NCI-H2196 (cell line): ENCODE data around the gene TTC27.

Experiments used
- DNase-seq: peaks from one replicate; lab custom pipeline; 2025; ENCODE audit not compliant: unreplicated experiment; lab: John Stamatoyannopoulos, UW

TTC27 gene

DNA sequence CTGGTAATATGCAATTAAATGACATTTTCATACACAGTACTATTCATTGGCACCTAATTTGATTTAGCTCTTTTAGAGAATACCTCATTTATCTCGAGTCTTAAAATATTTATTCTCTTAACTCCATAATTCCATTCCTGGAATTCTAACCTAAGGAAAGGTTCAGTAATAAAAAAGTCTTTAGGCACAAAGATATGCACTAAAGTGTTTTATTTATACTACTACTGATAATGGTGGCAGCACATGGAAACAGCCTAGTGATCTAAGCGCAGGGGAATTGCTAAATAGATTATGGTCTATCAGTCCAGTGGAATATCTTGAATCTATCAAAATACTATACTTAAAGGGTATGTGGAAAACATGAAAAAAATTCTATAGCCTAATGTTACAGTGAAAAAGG lies 176.4 kb downstream of the TTC27 start:
- DNase-seq = no peak

DNA sequence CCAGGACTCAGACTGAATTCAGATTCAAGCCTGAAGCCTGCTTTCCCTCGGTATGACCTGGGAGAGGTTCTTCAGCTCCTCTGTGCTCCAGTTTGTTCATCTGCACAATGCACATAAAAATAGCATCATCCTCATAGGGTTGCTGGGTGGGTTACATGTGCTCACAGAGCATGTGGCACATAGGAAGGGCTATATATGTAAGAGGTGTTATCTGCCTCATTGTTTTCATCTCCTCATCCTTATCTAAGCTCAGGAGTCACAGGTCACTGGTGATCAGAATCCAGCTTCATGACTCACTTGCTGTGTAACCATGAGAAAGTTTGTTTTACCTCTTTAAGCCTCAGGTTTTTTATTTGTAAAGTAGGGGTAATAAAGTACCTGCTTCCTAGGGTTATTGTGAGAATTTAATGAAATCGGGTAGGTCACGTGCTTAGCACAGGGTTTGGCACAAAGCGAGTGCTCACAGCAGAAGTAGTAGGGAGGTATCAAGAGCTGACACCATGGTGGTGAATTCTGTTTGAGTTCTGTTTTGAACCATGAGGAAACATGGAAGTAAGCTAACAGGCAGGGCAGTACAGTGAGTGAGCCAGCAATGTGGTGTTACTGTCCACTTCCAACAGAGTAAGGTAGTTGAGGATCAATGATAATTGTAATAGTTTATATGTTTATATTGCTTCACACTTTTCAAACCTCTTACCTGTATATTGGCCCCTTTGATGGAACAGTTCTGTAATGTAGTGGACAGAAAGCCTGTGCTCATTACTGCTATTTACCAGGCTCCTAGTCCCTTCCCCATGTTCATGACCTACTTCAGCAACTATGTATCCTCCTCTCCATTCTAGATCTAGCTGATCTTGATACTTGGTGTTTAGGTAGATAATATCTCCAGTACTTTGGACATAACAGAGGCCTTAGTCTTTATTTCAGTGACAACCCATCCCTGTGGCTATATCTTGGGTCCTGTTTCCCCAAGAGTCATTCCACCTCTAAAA lies 177.6 kb downstream of the TTC27 start:
- no peak for DNase-seq

DNA sequence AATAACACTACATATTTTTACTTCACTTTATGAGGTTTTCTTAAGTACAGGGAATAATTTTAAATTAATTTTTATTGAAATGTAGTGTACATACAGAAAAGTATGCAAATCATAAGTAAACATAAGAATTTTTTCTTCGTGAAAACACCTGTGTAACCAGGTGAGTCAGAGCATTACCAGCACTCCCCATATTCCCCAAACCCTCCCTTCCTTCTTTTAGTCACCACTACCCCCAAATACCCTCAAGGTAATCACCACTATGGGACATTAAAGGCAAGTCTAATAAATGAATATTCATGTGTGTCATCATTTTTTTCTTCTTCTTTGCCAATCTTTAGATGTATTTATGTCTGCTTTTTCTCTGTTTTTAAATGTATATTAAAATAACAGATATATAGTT lies 179.0 kb downstream of the TTC27 start:
- no peak for DNase-seq

DNA sequence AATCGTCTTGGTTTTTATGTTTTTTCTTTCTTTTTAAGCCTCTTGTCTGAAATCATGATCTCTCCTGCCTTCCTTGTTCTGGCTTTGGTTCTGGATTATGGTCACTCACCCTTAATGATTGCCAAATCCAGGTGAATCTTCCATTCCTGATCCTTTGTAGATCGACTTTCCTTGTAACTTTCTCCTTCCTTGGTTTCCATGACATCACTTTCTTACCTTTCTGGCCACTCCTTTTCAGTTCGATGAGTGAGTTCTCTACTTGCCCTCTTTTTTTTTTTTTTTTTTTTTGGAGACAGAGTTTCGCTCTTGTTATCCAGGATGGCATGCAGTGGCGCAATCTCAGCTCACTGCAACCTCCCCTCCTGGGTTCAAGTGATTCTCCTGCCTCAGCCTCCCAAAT lies 179.8 kb downstream of the TTC27 start:
- no peak for DNase-seq

DNA sequence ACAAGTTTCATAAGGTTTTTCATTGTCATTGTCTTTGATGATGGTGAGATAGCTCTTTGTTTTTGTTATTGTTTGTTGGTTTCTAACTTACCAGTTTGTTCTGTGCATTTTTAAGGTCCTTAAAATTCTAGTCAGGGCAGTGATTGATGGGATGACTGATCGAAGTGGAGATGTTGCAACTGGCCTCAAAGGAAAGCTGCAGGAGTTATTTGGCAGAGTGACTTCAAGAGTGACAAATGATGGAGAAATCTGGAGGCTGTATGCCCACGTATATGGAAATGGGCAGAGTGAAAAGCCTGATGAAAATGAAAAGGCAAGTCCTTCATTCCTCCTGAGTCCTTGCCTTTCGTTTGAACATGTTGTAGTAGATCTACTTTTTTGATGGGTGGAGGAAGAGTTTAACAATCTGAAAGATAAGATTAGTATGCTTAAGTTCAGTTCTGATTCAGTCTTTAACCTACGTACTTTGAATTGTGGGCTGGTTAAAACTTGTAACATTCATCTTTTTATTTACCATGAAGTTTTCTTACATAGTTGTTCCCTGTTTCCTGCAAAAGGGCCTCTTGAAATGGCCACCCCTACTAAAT lies 183.2 kb downstream of the TTC27 start:
- no peak for DNase-seq

DNA sequence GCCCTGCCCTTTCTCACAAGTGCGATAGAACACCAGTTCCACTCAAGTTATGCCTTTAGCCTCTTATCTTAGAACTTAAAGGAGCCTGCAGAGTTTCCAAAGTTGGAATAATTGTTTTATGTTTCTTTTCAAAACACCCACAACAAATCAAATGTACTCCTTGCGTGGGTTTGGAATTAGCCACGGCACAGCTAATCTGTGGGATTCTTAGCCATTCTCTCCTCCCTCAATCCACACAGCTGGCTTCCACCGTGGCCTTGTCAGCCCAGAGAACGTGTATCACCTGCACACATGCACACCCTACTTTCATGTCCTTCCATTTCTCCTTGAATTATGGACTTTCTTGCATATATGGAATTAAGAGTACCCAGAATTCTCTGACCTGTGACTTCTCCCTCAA lies 183.8 kb downstream of the TTC27 start:
- no peak for DNase-seq

DNA sequence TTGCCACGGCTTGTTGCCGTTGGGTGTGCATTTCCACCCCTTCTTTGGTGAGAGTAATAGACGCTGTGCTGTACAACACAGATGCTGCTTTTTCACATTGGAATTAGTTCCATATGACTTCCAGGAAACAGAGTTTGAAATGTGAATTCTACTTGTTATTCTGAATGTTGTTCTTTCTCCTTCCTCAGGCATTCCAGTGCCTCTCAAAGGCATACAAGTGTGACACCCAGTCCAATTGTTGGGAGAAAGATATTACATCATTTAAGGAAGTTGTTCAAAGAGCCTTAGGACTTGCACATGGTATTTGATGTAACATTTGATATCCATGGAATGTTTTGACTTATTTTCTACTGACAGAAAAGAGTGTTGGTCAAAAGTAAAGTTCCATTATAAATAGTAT lies 184.5 kb downstream of the TTC27 start:
- DNase-seq = no peak

DNA sequence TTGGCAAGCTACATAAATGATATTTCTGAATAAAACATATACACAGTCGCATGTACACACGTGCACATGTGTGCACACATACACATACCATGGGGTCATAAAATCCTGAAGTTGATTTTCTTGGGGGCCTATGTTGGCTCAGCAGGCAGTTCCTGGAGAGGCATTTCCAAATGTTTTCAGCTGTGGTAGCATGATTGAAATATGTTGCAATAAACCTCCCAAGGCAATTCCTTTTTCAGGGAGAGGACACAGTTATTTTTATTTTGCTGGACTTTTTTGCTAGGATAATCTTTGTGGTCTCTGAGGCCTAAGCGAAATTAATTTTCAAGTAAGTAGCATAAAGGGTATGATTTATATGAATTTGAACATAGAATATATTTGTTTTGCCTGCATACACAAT lies 192.2 kb downstream of the TTC27 start:
- no peak for DNase-seq

DNA sequence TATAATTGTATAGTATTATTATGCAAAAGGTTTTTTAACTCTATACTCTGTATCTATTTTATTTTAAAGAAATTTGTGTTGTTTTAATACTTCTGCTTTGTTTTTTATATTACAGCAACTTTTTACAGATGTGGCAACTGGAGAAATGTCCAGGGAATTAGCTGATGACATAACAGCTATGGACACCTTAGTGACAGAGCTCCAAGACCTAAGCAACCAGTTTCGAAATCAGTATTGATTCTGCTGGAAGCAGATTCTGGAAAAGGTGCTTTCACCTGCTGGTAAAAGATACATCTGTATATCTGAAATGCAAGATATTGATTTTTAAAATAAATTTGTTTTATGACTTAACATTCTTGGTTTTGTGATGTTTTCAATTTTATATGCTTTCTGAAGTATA lies 192.9 kb downstream of the TTC27 start:
- no peak for DNase-seq

DNA sequence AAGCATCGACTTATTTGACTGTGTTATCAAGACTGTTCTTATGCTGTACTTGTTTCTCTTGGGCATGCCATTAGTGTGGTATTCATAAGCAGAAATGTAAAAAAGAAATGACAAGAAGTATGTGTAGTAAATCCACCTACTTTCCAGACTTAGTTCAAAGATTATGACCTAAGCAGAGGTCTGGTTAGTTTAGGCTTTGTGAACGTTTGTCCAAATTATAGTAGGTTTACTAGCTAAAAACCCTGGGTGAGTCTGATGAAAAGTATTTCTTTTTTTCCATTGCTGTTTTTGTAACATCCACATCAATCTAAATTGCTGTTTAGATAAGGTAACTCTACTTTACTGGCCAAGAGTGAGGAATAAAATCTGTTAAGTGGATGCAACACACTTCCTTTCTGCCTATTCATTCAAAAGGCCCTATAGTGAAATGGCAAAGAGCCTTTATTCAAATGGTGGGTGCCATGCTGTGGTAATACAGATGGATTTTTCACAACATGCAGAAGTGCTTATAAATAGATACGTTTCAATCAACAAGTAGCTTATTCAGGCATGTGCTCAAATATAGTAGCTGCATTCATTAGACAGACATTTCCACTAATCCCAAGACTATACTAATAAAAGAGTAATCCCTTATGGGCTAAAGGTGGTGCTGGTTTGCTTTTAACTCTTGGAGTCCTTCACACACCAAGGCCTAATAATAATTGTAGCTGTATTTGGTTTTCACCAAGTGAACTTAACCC lies 196.4 kb downstream of the TTC27 start:
- DNase-seq = no peak

DNA sequence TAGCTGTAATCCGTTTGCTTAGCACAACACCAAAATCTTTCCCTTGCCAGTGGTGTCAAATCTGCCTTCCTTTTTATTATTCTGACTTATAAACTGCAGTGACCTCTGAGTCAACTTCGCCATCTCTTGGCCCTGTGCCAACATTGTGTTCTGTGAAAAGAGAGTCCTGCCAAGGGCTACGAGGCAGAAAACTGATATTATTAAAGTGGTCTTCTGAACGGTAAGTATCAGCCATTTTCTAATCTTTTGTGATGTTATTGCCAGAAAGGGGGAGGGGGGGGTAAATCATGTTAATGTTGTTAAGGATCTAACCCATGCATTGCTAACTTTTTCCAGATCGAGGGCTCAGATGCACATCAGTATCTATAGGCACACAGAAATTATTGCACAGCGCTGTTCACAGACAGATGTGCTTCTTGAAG lies 197.5 kb downstream of the TTC27 start:
- peak; percentile 7 for DNase-seq

DNA sequence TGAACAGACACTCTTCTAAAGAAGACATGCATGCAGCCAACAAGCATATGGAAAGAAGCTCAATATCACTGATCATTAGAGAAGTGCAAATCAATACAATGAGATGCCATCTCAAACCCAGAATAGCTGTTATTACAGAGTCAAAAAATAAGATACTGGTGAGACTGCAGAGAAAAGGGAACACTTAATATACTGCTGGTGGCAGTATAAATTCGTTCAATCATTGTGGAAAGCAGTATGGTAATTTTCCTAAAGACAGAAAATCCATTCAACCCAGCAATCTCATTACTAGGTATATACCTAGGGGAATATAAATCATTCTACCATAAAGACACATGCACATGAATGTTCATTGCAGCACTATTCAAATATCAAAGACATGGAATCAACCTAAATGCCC lies 202.3 kb downstream of the TTC27 start:
- DNase-seq = no peak

DNA sequence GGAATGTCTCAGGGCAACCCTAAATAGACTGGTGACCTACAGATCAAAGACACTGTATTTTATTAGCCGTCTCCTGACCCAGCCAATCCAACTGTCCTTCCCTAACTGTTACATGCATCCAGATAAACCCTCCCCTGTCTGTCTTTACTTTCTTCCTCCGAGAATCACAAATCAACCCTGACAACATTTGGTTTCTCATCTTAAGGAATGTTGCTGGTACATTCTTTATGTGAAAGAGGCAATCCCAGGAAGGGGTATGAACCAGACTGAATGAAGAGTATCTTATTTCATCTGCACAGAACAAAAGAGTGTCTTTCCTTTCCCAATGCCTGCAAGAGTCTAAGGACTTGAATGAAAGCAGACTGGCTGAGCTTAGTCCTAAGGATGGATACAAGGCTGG lies 205.0 kb downstream of the TTC27 start:
- DNase-seq = no peak

DNA sequence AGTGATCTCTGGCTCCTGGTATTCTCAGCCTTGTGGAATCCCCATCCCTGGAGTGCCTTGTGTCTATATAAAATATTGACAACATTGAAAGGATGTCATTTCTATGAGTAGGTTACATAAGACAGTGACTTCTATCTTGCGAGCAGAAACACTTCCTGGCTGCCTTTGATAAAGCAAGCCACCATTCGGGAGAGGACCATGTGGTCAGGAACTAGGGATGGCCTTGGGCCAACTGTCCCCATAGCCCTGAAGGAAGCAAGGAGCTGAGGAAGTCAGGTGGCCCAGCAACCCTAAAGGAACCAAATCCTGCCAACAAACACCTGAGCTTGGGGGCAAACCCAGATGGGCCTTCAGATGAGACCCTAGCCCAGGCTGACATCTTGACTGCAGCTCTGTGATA lies 205.9 kb downstream of the TTC27 start:
- no peak for DNase-seq

DNA sequence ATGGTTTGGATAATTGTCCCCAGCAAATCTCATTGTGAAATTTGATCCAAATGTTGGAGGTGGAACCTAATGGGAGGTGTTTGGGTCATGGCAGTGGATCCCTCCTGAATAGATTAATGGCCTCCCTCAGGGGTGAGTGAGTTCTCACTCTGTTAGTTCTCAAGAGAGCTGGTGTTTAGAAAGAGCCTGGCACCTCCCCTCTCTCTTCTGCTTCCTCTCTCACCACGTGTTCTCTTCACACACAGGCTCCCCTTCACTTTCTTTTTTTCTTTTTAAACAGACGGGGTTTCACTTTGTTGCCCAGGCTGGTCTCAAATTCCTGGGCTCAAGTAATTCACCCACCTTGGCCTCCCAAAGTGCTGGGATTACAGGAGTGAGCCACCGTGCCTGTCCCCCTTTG lies 207.3 kb downstream of the TTC27 start:
- no peak for DNase-seq

DNA sequence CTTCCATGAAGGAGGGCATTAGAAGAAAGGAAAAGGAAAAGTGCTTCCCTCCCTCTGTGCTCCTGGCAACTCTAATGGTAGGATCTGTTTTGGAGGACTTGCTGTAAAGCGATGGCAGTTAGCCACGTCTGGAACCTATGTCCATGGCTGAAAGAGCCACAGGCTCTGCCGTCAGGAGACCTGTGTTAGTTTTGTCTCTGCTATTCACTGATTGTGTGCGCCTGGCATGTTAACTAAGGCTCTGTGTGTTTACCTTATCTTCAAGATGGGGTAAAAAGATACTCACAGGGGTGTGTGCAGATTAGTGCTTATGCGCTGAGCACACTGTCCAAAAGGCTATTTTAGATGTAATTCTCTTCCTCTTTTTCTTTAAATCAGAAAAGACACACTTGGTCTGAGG lies 209.1 kb downstream of the TTC27 start:
- no peak for DNase-seq

DNA sequence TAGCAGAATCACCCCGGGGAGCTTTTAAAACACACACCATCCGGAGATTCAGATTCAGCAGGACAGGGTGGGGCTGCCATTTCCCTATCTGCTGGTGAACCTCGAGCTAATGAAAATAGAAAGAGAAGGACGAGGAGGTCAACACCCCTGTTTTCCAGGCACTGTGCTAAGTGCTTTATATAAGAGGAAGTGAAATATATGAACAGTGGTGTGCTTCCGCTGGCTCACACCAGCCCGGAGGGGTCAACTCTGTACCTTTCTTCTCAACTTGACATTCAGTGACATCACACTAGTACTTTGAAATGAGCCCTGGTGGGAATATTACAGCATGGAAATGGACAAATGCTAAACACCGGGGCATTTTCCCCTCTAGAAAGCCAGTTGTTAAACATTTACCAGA lies 210.6 kb downstream of the TTC27 start:
- DNase-seq = no peak

DNA sequence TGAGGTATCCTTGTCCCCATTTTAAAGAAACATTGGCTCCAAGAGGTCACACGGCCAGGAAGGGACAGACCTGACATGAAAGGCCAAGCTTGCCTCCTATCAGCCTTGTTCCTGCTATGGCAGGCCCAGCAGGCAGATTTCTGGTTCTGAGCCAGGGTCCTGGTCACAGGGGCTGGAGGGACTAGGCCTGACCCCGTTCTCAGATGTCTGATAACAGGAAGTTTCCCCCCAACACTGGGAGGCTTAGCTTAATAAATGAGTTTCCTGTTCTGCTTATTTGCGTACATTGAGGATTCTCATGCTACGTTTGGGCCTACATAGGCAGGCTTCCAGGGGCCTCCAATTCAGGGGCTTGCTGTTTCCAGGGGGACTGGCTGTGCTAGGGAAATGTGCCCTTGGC lies 211.1 kb downstream of the TTC27 start:
- DNase-seq = no peak

DNA sequence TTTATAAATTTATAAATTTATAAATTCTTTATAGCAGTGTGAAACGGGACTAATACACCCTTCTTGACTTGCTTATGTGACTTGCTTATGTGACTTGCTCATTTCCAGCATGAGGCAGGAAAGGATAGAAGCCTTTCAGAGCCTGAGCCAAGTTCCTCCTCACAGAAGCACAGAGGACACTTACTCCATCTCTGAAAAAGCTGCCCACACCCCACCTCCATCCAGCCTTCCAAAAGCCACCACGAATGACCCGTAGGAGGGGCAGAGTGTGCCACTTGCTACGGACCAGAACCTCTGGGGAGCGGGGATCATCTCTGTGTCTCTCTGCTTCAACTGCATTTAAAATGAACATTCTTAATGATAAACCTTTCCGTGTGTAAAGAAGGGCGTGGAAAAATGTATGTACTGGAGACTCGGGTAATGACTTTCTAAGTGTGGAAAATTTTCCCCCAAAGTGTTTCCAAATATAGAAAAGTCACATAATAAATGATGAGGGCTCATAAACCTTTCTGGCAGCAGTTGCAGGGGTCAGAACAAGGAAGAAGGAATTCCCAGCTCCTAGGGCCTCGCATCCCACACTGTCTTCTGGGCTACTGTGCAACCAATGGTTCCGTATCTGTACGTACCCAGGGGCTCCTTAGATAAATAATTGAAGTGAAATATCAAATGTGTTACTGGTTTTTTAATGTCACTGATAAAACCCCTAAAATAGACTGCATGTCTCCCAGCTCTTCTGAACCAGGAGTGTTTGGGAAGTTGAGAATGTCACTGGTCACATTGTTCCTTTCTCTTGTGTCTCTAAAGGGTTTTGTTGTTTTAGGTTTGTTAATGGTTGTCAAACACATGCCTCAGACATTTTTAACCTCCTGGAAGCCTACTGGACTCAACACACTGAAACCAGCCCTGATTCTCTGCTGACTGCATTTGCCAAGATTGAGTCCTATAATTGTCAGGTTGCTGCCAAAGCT lies 214.4 kb downstream of the TTC27 start:
- no peak for DNase-seq

DNA sequence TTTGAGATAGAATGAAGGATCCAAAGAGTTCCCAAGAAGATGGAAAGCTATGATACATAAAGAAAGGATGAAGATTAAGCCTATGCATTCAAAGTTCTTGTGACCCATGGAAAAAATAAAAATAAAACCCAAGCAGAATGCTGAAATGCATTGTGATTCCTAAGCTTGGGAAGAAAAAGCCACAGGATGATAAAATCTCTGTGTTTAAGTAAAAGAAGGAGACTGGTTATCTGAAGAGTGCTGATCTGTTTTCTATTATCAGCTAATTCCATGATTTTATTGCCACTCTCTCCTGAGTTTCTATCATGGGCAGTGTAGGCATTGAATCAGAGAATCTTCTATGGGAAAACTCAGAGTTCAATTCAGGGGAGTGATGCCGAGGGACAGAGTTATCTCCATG lies 215.8 kb downstream of the TTC27 start:
- DNase-seq = no peak

DNA sequence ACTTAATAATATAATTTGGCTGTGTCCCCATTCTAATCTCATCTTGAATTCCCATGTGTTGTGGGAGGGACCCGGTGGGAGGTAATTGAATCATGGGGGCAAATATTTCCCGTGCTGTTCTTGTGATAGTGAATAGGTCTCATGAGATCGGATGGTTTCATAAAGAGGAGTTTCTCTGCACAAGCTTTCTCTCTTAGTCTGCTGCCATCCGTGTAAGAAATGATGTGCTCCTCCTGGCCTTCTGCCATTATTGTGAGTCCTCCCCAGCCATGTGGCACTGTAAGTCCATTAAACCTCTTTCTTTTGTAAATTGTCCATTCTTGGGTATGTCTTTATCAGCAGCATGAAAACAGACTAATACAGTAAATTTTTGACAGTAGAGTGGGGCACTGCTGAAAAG lies 216.4 kb downstream of the TTC27 start:
- no peak for DNase-seq
